BLaER1 treated with 17β-estradiol and CSF1 and Interleukin-3, amounts not matched to agents 10 nM and 100 nM (cell line): ENCODE results near the gene GPC1.

ENCODE experiments used
- H3K27ac ChIP-seq, 11 experiments: shearing (Covaris generic); formaldehyde crosslinking; 2 replicates each; pipeline ENCODE4 v1.8.1; 2022
- H3K27me3 ChIP-seq, 11 experiments: shearing (Covaris generic); formaldehyde crosslinking; 2 replicates each; pipeline ENCODE4 v1.8.1; 2022
- H3K36me3 ChIP-seq, 11 experiments: shearing (Covaris generic); formaldehyde crosslinking; 2 replicates each; pipeline ENCODE4 v1.8.1; 2022
- H3K4me1 ChIP-seq, 10 experiments: shearing (Covaris generic); formaldehyde crosslinking; 2 replicates each; pipeline ENCODE4 v1.8.1; 2022
- H3K4me2 ChIP-seq, 11 experiments: shearing (Covaris generic); formaldehyde crosslinking; 2 replicates each; pipeline ENCODE4 v1.8.1; 2022
- H3K4me3 ChIP-seq, 10 experiments: shearing (Covaris generic); formaldehyde crosslinking; 2 replicates each; pipeline ENCODE4 v1.8.1; 2022
- H3K9ac ChIP-seq, 11 experiments: shearing (Covaris generic); formaldehyde crosslinking; 2 replicates each; pipeline ENCODE4 v1.8.1; 2022
- H3K9me3 ChIP-seq, 11 experiments: shearing (Covaris generic); formaldehyde crosslinking; replicated peaks in 1 of 11; 2 replicates each; pipeline ENCODE4 v1.8.1; 2022
- H4K20me1 ChIP-seq, 11 experiments: shearing (Covaris generic); formaldehyde crosslinking; 2 replicates each; pipeline ENCODE4 v1.8.1; 2022
- Cebpa-rat ChIP-seq, 11 experiments: shearing (Covaris generic); IDR thresholded peaks; 2 replicates each; pipeline ENCODE4 v1.8.1; 2022

The GPC1 gene

GRCh38 chr2:240467659-240468302 is 32.3 kb downstream of the GPC1 start:
- Histone ChIP-seq H3K9ac (peak overlapping the region in 3 of 11 experiments; percentile 73; a peak in 3 of 22 replicates), H3K27ac (peak overlapping the region in 2 of 11 experiments; percentile 11 to 28; a peak in 3 of 22 replicates), H4K20me1 (peaks cover 0 to 77% (median 45%) of the 10 kb centered on the region in 11 experiments; a peak in 19 of 22 replicates), H3K9me3 (peaks cover 3 to 13% (median 9%) of the 10 kb centered on the region in 11 experiments; a peak in 20 of 22 replicates), H3K36me3 (peaks cover 0 to 35% (median 13%) of the 10 kb centered on the region in 11 experiments; a peak in 15 of 22 replicates), H3K4me1 (peaks cover 42 to 80% (median 74%) of the 10 kb centered on the region in 10 experiments), H3K4me3 (no peak overlapping the region), H3K27me3 (no peaks in the 10 kb centered on the region), H3K4me2 (peak overlapping the region in 8 of 11 experiments; percentile 50 to 97 (median 80); a peak in 16 of 22 replicates)
- no peak for TF ChIP-seq Cebpa-rat (IDR thresholded peaks at IDR 0.05)

GRCh38 chr2:240468303-240469238 is 33.1 kb downstream of the GPC1 start:
- TF ChIP-seq Cebpa-rat (IDR thresholded peaks at IDR 0.05), result no peak
- H3K9me3 ChIP-seq, result peaks cover 11 to 20% (median 16%) of the 10 kb centered on the region in 11 experiments
- no peak overlapping the region for H3K4me3 ChIP-seq
- H3K4me1 ChIP-seq, result peaks cover 44 to 80% (median 74%) of the 10 kb centered on the region in 10 experiments
- peaks cover 0 to 69% (median 45%) of the 10 kb centered on the region in 11 experiments; a peak in 19 of 22 replicates for H4K20me1 ChIP-seq
- peak overlapping the region in 1 of 11 experiments; percentile 28; a peak in 1 of 22 replicates for H3K27ac ChIP-seq
- H3K27me3 ChIP-seq, result no peaks in the 10 kb centered on the region
- peaks cover 0 to 37% (median 17%) of the 10 kb centered on the region in 11 experiments; a peak in 15 of 22 replicates for H3K36me3 ChIP-seq
- H3K9ac ChIP-seq, result 0 out of 22 replicates have a peak overlapping the region, but pooled peaks of 2 of the 11 experiments have one; percentile 17 to 73
- H3K4me2 ChIP-seq, result peak overlapping the region in 8 of 11 experiments; percentile 50 to 97 (median 80); a peak in 15 of 22 replicates

- Histone ChIP-seq H3K27ac (no peak overlapping the region), H3K4me1 (peaks cover 51 to 85% (median 76%) of the 10 kb centered on the region in 10 experiments), H3K4me3 (no peak overlapping the region), H3K9ac (no peak overlapping the region), H3K36me3 (peaks cover 0 to 39% (median 21%) of the 10 kb centered on the region in 11 experiments; a peak in 16 of 22 replicates), H3K4me2 (peak overlapping the region in 8 of 11 experiments; percentile 12 to 97 (median 80); a peak in 13 of 22 replicates), H3K27me3 (no peaks in the 10 kb centered on the region), H3K9me3 (peaks cover 13 to 27% (median 23%) of the 10 kb centered on the region in 11 experiments), H4K20me1 (peaks cover 0 to 63% (median 45%) of the 10 kb centered on the region in 11 experiments; a peak in 19 of 22 replicates)
- TF ChIP-seq Cebpa-rat (IDR thresholded peaks at IDR 0.05), result no peak
These were observed 33.8 kb downstream of the GPC1 start for GRCh38 chr2:240469239-240469636.

- Histone ChIP-seq H3K9ac (no peak overlapping the region), H3K9me3 (peaks cover 15 to 32% (median 28%) of the 10 kb centered on the region in 11 experiments), H3K4me3 (no peak overlapping the region), H3K27ac (no peak overlapping the region), H4K20me1 (peaks cover 0 to 62% (median 45%) of the 10 kb centered on the region in 11 experiments; a peak in 19 of 22 replicates), H3K4me1 (peaks cover 53 to 87% (median 76%) of the 10 kb centered on the region in 10 experiments), H3K27me3 (no peaks in the 10 kb centered on the region), H3K4me2 (no peak overlapping the region), H3K36me3 (peaks cover 0 to 41% (median 24%) of the 10 kb centered on the region in 11 experiments; a peak in 18 of 22 replicates)
- TF ChIP-seq Cebpa-rat (IDR thresholded peaks at IDR 0.05), result no peak
These were observed 34.3 kb downstream of the GPC1 start for GRCh38 chr2:240469740-240470139.

GRCh38 chr2:240472078-240472790 is 36.8 kb downstream of the GPC1 start:
- peak overlapping the region; percentile 32 to 75 (median 63); a peak in 20 of 22 replicates for H3K4me2 ChIP-seq
- peaks cover 0 to 37% (median 31%) of the 10 kb centered on the region in 11 experiments; a peak in 16 of 22 replicates for H4K20me1 ChIP-seq
- peaks cover 0 to 50% (median 36%) of the 10 kb centered on the region in 11 experiments; a peak in 19 of 22 replicates for H3K36me3 ChIP-seq
- H3K9ac ChIP-seq, result no peak overlapping the region
- H3K27me3 ChIP-seq, result no peaks in the 10 kb centered on the region
- H3K4me1 ChIP-seq, result peaks cover 41 to 66% (median 52%) of the 10 kb centered on the region in 10 experiments
- H3K27ac ChIP-seq, result peak overlapping the region in 6 of 11 experiments; percentile 2 to 62 (median 36); a peak in 8 of 22 replicates
- peaks cover 36 to 52% (median 50%) of the 10 kb centered on the region in 11 experiments for H3K9me3 ChIP-seq
- H3K4me3 ChIP-seq, result no peak overlapping the region
- no peak for TF ChIP-seq Cebpa-rat (IDR thresholded peaks at IDR 0.05)

GRCh38 chr2:240473211-240473610 is 37.7 kb downstream of the GPC1 start:
- peaks cover 0 to 28% (median 22%) of the 10 kb centered on the region in 11 experiments; a peak in 15 of 22 replicates for H4K20me1 ChIP-seq
- peak overlapping the region in 5 of 11 experiments; percentile 39 to 62 (median 51); a peak in 9 of 22 replicates for H3K27ac ChIP-seq
- no peaks in the 10 kb centered on the region for H3K27me3 ChIP-seq
- peaks cover under 1 to 57% (median 36%) of the 10 kb centered on the region in 11 experiments; a peak in 19 of 22 replicates for H3K36me3 ChIP-seq
- H3K9me3 ChIP-seq, result peaks cover 45 to 62% (median 58%) of the 10 kb centered on the region in 11 experiments
- H3K9ac ChIP-seq, result no peak overlapping the region
- H3K4me3 ChIP-seq, result no peak overlapping the region
- peak overlapping the region in 2 of 11 experiments; percentile 20 to 35; a peak in 1 of 22 replicates for H3K4me2 ChIP-seq
- TF ChIP-seq Cebpa-rat (IDR thresholded peaks at IDR 0.05), result no peak
- H3K4me1 ChIP-seq, result peaks cover 42 to 61% (median 49%) of the 10 kb centered on the region in 10 experiments

GRCh38 chr2:240477916-240478315 is 42.5 kb downstream of the GPC1 start:
- no peaks in the 10 kb centered on the region; a peak in 1 of 22 replicates for H4K20me1 ChIP-seq
- peak overlapping the region in 3 of 10 experiments; percentile 23 to 40 (median 29); a peak in 4 of 20 replicates for H3K4me3 ChIP-seq
- peak overlapping the region in 9 of 11 experiments; percentile 41 to 86 (median 76); a peak in 17 of 22 replicates for H3K27ac ChIP-seq
- no peak for TF ChIP-seq Cebpa-rat (IDR thresholded peaks at IDR 0.05)
- no peaks in the 10 kb centered on the region for H3K27me3 ChIP-seq
- H3K4me2 ChIP-seq, result peak overlapping the region in 10 of 11 experiments; percentile 22 to 66 (median 58); a peak in 17 of 22 replicates
- peaks cover 52 to 68% (median 60%) of the 10 kb centered on the region in 11 experiments for H3K9me3 ChIP-seq
- peak overlapping the region in 6 of 11 experiments; percentile 21 to 54 (median 28); a peak in 4 of 22 replicates for H3K9ac ChIP-seq
- peaks cover 12 to 71% (median 45%) of the 10 kb centered on the region in 11 experiments; a peak in 21 of 22 replicates for H3K36me3 ChIP-seq
- H3K4me1 ChIP-seq, result peaks cover 16 to 29% (median 22%) of the 10 kb centered on the region in 10 experiments
